HepG2 (cell line): ENCODE data around the gene GATAD2B.

Experiments used
- ATF1 ChIP-seq: IDR thresholded peaks from 2 replicates; pipeline ENCODE4 v1.6.1; 2016; ENCODE audit warnings: mild to moderate bottlenecking, control low read depth
- BCL6 ChIP-seq: IDR thresholded peaks from 2 replicates; pipeline ENCODE4 v1.6.1; 2016; ENCODE audit warnings: missing genetic modification reagents, missing compliant biosample characterization
- CTCF ChIP-seq: sonication (generic); formaldehyde crosslinking; IDR thresholded peaks from 2 replicates; pipeline ENCODE4 v1.5.0; 2020; ENCODE audit warnings: mild to moderate bottlenecking, missing genetic modification reagents, moderate library complexity
- POLR2AphosphoS2 ChIP-seq: IDR thresholded peaks from 2 replicates; pipeline ENCODE4 v1.6.1; 2011; ENCODE audit warnings: low read depth, low read length, improper control_type of control experiment
- RARA ChIP-seq: IDR thresholded peaks from 2 replicates; pipeline ENCODE4 v1.6.1; 2016; ENCODE audit warnings: missing genetic modification reagents, missing compliant biosample characterization
- SUZ12 ChIP-seq: fragments of 150-350 bp; IDR thresholded peaks from 2 replicates; pipeline ENCODE4 v1.6.1; 2014; ENCODE audit warnings: low read depth, low read length
- THYN1 ChIP-seq: sonication (generic); formaldehyde crosslinking; IDR thresholded peaks from 2 replicates; pipeline ENCODE4 v1.8.1; 2023; ENCODE audit warnings: low read depth, mild to moderate bottlenecking, moderate library complexity, missing genetic modification reagents, borderline replicate concordance
- ZNF460 ChIP-seq: sonication (generic); formaldehyde crosslinking; IDR thresholded peaks from 2 replicates; pipeline ENCODE4 v1.5.1; 2020; ENCODE audit warnings: missing genetic modification reagents, mild to moderate bottlenecking, borderline replicate concordance
- ZNF598 ChIP-seq: sonication (generic); formaldehyde crosslinking; IDR thresholded peaks from 2 replicates; pipeline ENCODE4 v1.5.1; 2020; ENCODE audit warnings: mild to moderate bottlenecking, missing genetic modification reagents, borderline replicate concordance
- ZNF670 ChIP-seq: sonication (generic); formaldehyde crosslinking; IDR thresholded peaks from 2 replicates; pipeline ENCODE4 v1.8.0; 2022; ENCODE audit warnings: mild to moderate bottlenecking, missing genetic modification reagents, borderline replicate concordance
- ZNF773 ChIP-seq: sonication (generic); formaldehyde crosslinking; IDR thresholded peaks from 2 replicates; pipeline ENCODE4 v1.4.0; 2020; ENCODE audit warnings: missing genetic modification reagents, borderline replicate concordance
- TF ChIP-seq, protein P1 (sequence below): IDR thresholded peaks from 2 replicates; pipeline ENCODE4 v1.6.1; 2012; ENCODE audit warnings: inconsistent platforms

GRCh38 chr1:153793973-153794615, 128.7 kb downstream of the GATAD2B start:
- TF ChIP-seq CTCF (CRISPR knock-in tag): no peak
- TF ChIP-seq BCL6 (CRISPR knock-in tag): no peak
- no peak for TF ChIP-seq THYN1 (CRISPR knock-in tag)
- TF ChIP-seq, protein P1, sequence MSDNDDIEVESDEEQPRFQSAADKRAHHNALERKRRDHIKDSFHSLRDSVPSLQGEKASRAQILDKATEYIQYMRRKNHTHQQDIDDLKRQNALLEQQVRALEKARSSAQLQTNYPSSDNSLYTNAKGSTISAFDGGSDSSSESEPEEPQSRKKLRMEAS: no peak
- no peak for TF ChIP-seq ZNF460 (CRISPR knock-in tag)
- no peak for TF ChIP-seq POLR2AphosphoS2
- TF ChIP-seq ZNF670 (CRISPR knock-in tag): no peak
- TF ChIP-seq SUZ12: no peak
- TF ChIP-seq ATF1 (CRISPR knock-in tag): no peak
- TF ChIP-seq ZNF598: no peak
- TF ChIP-seq RARA (CRISPR knock-in tag): no peak
- TF ChIP-seq ZNF773 (CRISPR knock-in tag): no peak
